OCI-LY1 (cell line): ENCODE data around the gene ZMAT3.
A peak's percentile ranks its signal among the peaks of the same experiment; 100 is the strongest.
"Not testable (repeated sequence)": the region's sequence is repeated elsewhere in the genome, so short reads cannot be mapped to it uniquely, and the experiment has no call there.

ENCODE experiments used
- H2AFZ ChIP-seq: fragments of 200-600 bp; sonication (generic), shearing (Covaris generic); 2 replicates; pipeline ENCODE4 v1.6.0; 2014; ENCODE audit warnings: antibody characterized with exemption, mild to moderate bottlenecking, low read length
- H3F3A ChIP-seq: fragments of 200-600 bp; sonication (generic), shearing (Covaris generic); 2 replicates; pipeline ENCODE4 v1.6.0; 2014; ENCODE audit warnings: mild to moderate bottlenecking, antibody characterized with exemption, low read length, moderate library complexity; ENCODE audit not compliant: insufficient read depth
- H3K27ac ChIP-seq: fragments of 200-600 bp; sonication (generic); 2 replicates; pipeline ENCODE4 v1.5.1; 2014; ENCODE audit warnings: low read length, mixed run types, mild to moderate bottlenecking, low read depth; ENCODE audit not compliant: poor library complexity, severe bottlenecking
- H3K27me3 ChIP-seq: fragments of 200-600 bp; sonication (generic); 2 replicates; pipeline ENCODE4 v1.6.0; 2014; ENCODE audit warnings: antibody characterized with exemption, mild to moderate bottlenecking, low read length, moderate library complexity; ENCODE audit not compliant: insufficient read depth
- H3K36me3 ChIP-seq: fragments of 200-600 bp; sonication (generic); 2 replicates; pipeline ENCODE4 v1.6.1; 2014; ENCODE audit warnings: mild to moderate bottlenecking, antibody characterized with exemption, low read length, moderate library complexity, mixed read lengths; ENCODE audit not compliant: insufficient read depth
- H3K4me1 ChIP-seq: fragments of 200-600 bp; sonication (generic); 2 replicates; pipeline ENCODE4 v1.5.1; 2014; ENCODE audit warnings: mild to moderate bottlenecking, low read length, moderate library complexity; ENCODE audit not compliant: insufficient read depth, severe bottlenecking
- H3K4me2 ChIP-seq: fragments of 200-600 bp; sonication (generic), shearing (Covaris generic); 2 replicates; pipeline ENCODE4 v1.6.1; 2014; ENCODE audit warnings: low read length
- H3K4me3 ChIP-seq: fragments of 200-600 bp; sonication (generic); 2 replicates; pipeline ENCODE4 v1.5.1; 2014; ENCODE audit warnings: low read length, low read depth, mild to moderate bottlenecking, mixed read lengths; ENCODE audit not compliant: poor library complexity, severe bottlenecking
- H3K79me2 ChIP-seq: fragments of 200-600 bp; shearing (Covaris generic); 2 replicates; pipeline ENCODE4 v1.6.1; 2016; ENCODE audit warnings: mixed run types, low read length, mixed read lengths; ENCODE audit not compliant: insufficient read depth
- H3K9ac ChIP-seq: fragments of 200-600 bp; sonication (generic), shearing (Covaris generic); 2 replicates; pipeline ENCODE4 v1.6.1; 2014; ENCODE audit warnings: mild to moderate bottlenecking, low read length, mixed read lengths
- H3K9me2 ChIP-seq: fragments of 200-600 bp; sonication (generic), shearing (Covaris generic); 2 replicates; pipeline ENCODE4 v1.6.1; 2014; ENCODE audit warnings: low read depth, mild to moderate bottlenecking, low read length, mixed read lengths
- H3K9me3 ChIP-seq: fragments of 200-600 bp; shearing (Covaris generic); 2 replicates; pipeline ENCODE4 v1.6.1; 2014; ENCODE audit warnings: low read length, mixed read lengths
- H4K20me1 ChIP-seq: fragments of 200-600 bp; sonication (generic), shearing (Covaris generic); 2 replicates; pipeline ENCODE4 v1.6.0; 2016; ENCODE audit warnings: mild to moderate bottlenecking, low read length; ENCODE audit not compliant: insufficient read depth
- EZH2 ChIP-seq: fragments of 200-600 bp; sonication (generic), shearing (Covaris generic); IDR thresholded peaks from 2 replicates; pipeline ENCODE4 v1.8.0; 2017; ENCODE audit warnings: borderline replicate concordance, mixed run types, mild to moderate bottlenecking, antibody characterized with exemption, low read length, moderate library complexity, mixed read lengths
- TF ChIP-seq, protein P1 (sequence below): fragments of 200-600 bp; sonication (generic), shearing (Covaris generic); IDR thresholded peaks from 2 replicates; pipeline ENCODE4 v1.5.1; 2017; ENCODE audit warnings: mild to moderate bottlenecking, antibody characterized with exemption, low read length, moderate library complexity, mixed read lengths

ZMAT3 gene

DNA sequence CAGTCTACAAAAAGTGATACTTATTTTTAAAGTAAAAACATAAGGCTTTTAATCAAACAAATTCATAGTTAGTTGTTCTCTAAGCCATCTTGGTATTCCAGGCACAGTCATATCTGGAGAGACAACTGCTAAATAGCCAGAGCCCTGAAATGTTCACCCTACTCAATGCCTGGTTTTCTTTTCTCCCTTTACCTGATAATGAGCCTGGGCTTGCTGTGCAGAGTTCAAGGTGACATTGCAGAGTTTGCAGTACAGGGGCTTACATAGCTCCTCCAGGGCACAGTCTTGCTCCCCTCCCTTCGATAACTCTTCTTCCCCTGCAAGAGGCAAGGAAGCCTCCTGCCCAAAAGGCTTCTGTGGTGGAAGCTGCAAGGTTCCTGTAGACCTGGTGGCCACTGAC is 4.3 kb downstream of the ZMAT3 start:
- Histone ChIP-seq H4K20me1 (no peaks in the 10 kb centered on the region), H3K36me3 (peaks cover 56% of the 10 kb centered on the region), H3K4me3 (no peak overlapping the region), H3F3A (no peaks in the 10 kb centered on the region), H3K9ac (no peak overlapping the region; the same call in 1 of the 2 replicates), H3K9me2 (no peaks in the 10 kb centered on the region), H3K79me2 (peaks cover 68% of the 10 kb centered on the region), H3K4me1 (peaks cover 56% of the 10 kb centered on the region), H3K4me2 (peak overlapping the region; percentile 13; the same call in 1 of the 2 replicates), H3K27ac (peak overlapping the region; percentile 4), H3K9me3 (no peaks in the 10 kb centered on the region), H2AFZ (no peak overlapping the region), H3K27me3 (no peaks in the 10 kb centered on the region)
- TF ChIP-seq, protein P1, sequence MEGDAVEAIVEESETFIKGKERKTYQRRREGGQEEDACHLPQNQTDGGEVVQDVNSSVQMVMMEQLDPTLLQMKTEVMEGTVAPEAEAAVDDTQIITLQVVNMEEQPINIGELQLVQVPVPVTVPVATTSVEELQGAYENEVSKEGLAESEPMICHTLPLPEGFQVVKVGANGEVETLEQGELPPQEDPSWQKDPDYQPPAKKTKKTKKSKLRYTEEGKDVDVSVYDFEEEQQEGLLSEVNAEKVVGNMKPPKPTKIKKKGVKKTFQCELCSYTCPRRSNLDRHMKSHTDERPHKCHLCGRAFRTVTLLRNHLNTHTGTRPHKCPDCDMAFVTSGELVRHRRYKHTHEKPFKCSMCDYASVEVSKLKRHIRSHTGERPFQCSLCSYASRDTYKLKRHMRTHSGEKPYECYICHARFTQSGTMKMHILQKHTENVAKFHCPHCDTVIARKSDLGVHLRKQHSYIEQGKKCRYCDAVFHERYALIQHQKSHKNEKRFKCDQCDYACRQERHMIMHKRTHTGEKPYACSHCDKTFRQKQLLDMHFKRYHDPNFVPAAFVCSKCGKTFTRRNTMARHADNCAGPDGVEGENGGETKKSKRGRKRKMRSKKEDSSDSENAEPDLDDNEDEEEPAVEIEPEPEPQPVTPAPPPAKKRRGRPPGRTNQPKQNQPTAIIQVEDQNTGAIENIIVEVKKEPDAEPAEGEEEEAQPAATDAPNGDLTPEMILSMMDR = no peak
- no peak for TF ChIP-seq EZH2

- Histone ChIP-seq H3K27me3 (no peaks in the 10 kb centered on the region), H3K9me3 (no peaks in the 10 kb centered on the region), H3F3A (no peaks in the 10 kb centered on the region), H3K9ac (no peak overlapping the region), H4K20me1 (no peaks in the 10 kb centered on the region), H3K4me3 (no peak overlapping the region), H3K9me2 (no peaks in the 10 kb centered on the region), H3K4me2 (no peak overlapping the region), H3K27ac (no peak overlapping the region), H3K4me1 (peaks cover 33% of the 10 kb centered on the region), H3K79me2 (peaks cover 67% of the 10 kb centered on the region), H2AFZ (no peak overlapping the region), H3K36me3 (peaks cover 83% of the 10 kb centered on the region)
- TF ChIP-seq EZH2 = no peak
- TF ChIP-seq, protein P1 = no peak
These were observed 7.6 kb downstream of the ZMAT3 start for GRCh38 chr3:179063945-179064560.

- TF ChIP-seq EZH2 = no peak
- TF ChIP-seq, protein P1 = no peak
- H4K20me1 ChIP-seq = no peaks in the 10 kb centered on the region
- H3K4me3 ChIP-seq = no peak overlapping the region
- H3K9ac ChIP-seq = no peak overlapping the region
- H2AFZ ChIP-seq = no peak overlapping the region
- no peak overlapping the region for H3K27ac ChIP-seq
- H3K36me3 ChIP-seq = peaks cover 76% of the 10 kb centered on the region
- H3K9me2 ChIP-seq = no peaks in the 10 kb centered on the region
- H3K79me2 ChIP-seq = peaks cover 35% of the 10 kb centered on the region
- H3K4me2 ChIP-seq = no peak overlapping the region
- H3K4me1 ChIP-seq = no peaks in the 10 kb centered on the region
- no peaks in the 10 kb centered on the region for H3K27me3 ChIP-seq
- H3K9me3 ChIP-seq = no peaks in the 10 kb centered on the region; the same call in 1 of the 2 replicates
- no peaks in the 10 kb centered on the region for H3F3A ChIP-seq
These were observed 15.3 kb downstream of the ZMAT3 start for GRCh38 chr3:179056326-179056725.

DNA sequence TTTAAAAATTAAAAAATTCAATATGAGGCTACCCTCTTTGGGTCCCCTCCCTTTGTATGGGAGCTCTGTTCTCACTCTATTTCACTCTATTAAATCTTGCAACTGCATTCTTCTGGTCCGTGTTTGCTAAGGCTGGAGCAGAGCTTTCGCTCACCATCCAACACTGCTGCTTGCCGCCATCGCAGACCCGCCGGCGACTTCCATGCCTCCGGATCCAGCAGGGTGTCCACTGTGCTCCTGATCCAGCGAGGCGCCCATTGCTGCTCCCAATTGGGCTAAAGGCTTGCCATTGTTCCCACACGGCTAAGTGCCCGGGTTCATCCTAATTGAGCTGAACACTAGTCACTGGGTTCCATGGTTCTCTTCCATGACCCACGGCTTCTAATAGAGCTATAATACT is 17.0 kb downstream of the ZMAT3 start:
- H2AFZ ChIP-seq, H3K9me3 ChIP-seq, H3K4me3 ChIP-seq, H3F3A ChIP-seq, H3K9ac ChIP-seq, H4K20me1 ChIP-seq, H3K4me1 ChIP-seq, H3K27ac ChIP-seq, H3K27me3 ChIP-seq, H3K9me2 ChIP-seq, H3K4me2 ChIP-seq: not testable (repeated sequence)
- H3K79me2 ChIP-seq = peaks cover 40% of the 10 kb centered on the region
- H3K36me3 ChIP-seq = peaks cover 61% of the 10 kb centered on the region
